Measurements from ENCODE around the gene CCR1.

DNA sequence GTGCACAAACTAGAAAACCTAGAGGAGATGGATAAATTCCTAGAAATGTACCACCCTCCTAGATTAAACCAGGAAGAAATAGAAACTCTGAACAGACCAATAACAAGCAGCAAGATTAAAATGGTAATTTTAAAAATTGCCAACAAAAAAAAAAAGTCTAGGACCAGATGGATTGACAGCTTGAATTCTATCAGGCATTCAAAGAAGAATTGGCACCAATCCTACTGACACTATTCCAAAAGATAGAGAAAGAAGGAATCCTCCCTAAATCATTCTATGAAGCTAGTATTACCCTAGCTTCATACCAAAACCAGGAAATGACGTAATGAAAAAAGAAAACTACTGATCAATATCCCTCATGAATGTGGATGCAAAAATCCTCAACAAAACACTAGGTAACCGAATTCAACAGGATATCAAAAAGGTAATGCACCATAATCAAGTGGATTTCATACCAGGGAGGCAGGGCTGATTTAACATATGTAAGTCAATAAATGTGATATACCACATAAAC, 10.1 kb upstream of the CCR1 start:
- TF ChIP-seq, protein P1, sequence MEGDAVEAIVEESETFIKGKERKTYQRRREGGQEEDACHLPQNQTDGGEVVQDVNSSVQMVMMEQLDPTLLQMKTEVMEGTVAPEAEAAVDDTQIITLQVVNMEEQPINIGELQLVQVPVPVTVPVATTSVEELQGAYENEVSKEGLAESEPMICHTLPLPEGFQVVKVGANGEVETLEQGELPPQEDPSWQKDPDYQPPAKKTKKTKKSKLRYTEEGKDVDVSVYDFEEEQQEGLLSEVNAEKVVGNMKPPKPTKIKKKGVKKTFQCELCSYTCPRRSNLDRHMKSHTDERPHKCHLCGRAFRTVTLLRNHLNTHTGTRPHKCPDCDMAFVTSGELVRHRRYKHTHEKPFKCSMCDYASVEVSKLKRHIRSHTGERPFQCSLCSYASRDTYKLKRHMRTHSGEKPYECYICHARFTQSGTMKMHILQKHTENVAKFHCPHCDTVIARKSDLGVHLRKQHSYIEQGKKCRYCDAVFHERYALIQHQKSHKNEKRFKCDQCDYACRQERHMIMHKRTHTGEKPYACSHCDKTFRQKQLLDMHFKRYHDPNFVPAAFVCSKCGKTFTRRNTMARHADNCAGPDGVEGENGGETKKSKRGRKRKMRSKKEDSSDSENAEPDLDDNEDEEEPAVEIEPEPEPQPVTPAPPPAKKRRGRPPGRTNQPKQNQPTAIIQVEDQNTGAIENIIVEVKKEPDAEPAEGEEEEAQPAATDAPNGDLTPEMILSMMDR (conservative IDR thresholded peaks at IDR 0.05; ENCODE audit: low read depth in 2 of 2): no peak
- TF ChIP-seq, protein P2, sequence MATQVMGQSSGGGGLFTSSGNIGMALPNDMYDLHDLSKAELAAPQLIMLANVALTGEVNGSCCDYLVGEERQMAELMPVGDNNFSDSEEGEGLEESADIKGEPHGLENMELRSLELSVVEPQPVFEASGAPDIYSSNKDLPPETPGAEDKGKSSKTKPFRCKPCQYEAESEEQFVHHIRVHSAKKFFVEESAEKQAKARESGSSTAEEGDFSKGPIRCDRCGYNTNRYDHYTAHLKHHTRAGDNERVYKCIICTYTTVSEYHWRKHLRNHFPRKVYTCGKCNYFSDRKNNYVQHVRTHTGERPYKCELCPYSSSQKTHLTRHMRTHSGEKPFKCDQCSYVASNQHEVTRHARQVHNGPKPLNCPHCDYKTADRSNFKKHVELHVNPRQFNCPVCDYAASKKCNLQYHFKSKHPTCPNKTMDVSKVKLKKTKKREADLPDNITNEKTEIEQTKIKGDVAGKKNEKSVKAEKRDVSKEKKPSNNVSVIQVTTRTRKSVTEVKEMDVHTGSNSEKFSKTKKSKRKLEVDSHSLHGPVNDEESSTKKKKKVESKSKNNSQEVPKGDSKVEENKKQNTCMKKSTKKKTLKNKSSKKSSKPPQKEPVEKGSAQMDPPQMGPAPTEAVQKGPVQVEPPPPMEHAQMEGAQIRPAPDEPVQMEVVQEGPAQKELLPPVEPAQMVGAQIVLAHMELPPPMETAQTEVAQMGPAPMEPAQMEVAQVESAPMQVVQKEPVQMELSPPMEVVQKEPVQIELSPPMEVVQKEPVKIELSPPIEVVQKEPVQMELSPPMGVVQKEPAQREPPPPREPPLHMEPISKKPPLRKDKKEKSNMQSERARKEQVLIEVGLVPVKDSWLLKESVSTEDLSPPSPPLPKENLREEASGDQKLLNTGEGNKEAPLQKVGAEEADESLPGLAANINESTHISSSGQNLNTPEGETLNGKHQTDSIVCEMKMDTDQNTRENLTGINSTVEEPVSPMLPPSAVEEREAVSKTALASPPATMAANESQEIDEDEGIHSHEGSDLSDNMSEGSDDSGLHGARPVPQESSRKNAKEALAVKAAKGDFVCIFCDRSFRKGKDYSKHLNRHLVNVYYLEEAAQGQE (IDR thresholded peaks at IDR 0.05; ENCODE audit: unreplicated experiment): no peak
- TF ChIP-seq JUNB (IDR thresholded peaks at IDR 0.05; ENCODE audit: unreplicated experiment): no peak
- no peak for TF ChIP-seq EZH2phosphoT487 (IDR thresholded peaks at IDR 0.05; ENCODE audit: unreplicated experiment)
- no peak for TF ChIP-seq CREB1 (CRISPR knock-in tag; IDR thresholded peaks at IDR 0.05; ENCODE audit: low read depth)
- no peak for TF ChIP-seq POLR2AphosphoS5 (IDR thresholded peaks at IDR 0.05; ENCODE audit: low read depth)
- no peak for TF ChIP-seq EZH2 (IDR thresholded peaks at IDR 0.05; ENCODE audit: low read depth, unreplicated experiment)
- TF ChIP-seq, protein P3, sequence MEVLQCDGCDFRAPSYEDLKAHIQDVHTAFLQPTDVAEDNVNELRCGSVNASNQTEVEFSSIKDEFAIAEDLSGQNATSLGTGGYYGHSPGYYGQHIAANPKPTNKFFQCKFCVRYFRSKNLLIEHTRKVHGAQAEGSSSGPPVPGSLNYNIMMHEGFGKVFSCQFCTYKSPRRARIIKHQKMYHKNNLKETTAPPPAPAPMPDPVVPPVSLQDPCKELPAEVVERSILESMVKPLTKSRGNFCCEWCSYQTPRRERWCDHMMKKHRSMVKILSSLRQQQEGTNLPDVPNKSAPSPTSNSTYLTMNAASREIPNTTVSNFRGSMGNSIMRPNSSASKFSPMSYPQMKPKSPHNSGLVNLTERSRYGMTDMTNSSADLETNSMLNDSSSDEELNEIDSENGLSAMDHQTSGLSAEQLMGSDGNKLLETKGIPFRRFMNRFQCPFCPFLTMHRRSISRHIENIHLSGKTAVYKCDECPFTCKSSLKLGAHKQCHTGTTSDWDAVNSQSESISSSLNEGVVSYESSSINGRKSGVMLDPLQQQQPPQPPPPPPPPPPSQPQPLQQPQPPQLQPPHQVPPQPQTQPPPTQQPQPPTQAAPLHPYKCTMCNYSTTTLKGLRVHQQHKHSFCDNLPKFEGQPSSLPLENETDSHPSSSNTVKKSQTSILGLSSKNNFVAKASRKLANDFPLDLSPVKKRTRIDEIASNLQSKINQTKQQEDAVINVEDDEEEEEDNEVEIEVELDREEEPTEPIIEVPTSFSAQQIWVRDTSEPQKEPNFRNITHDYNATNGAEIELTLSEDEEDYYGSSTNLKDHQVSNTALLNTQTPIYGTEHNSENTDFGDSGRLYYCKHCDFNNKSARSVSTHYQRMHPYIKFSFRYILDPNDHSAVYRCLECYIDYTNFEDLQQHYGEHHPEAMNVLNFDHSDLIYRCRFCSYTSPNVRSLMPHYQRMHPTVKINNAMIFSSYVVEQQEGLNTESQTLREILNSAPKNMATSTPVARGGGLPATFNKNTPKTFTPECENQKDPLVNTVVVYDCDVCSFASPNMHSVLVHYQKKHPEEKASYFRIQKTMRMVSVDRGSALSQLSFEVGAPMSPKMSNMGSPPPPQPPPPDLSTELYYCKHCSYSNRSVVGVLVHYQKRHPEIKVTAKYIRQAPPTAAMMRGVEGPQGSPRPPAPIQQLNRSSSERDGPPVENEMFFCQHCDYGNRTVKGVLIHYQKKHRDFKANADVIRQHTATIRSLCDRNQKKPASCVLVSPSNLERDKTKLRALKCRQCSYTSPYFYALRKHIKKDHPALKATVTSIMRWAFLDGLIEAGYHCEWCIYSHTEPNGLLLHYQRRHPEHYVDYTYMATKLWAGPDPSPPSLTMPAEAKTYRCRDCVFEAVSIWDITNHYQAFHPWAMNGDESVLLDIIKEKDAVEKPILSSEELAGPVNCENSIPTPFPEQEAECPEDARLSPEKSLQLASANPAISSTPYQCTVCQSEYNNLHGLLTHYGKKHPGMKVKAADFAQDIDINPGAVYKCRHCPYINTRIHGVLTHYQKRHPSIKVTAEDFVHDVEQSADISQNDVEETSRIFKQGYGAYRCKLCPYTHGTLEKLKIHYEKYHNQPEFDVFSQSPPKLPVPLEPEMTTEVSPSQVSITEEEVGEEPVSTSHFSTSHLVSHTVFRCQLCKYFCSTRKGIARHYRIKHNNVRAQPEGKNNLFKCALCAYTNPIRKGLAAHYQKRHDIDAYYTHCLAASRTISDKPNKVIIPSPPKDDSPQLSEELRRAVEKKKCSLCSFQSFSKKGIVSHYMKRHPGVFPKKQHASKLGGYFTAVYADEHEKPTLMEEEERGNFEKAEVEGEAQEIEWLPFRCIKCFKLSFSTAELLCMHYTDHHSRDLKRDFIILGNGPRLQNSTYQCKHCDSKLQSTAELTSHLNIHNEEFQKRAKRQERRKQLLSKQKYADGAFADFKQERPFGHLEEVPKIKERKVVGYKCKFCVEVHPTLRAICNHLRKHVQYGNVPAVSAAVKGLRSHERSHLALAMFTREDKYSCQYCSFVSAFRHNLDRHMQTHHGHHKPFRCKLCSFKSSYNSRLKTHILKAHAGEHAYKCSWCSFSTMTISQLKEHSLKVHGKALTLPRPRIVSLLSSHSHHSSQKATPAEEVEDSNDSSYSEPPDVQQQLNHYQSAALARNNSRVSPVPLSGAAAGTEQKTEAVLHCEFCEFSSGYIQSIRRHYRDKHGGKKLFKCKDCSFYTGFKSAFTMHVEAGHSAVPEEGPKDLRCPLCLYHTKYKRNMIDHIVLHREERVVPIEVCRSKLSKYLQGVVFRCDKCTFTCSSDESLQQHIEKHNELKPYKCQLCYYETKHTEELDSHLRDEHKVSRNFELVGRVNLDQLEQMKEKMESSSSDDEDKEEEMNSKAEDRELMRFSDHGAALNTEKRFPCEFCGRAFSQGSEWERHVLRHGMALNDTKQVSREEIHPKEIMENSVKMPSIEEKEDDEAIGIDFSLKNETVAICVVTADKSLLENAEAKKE (CRISPR knock-in tag; IDR thresholded peaks at IDR 0.05): no peak
- no peak for TF ChIP-seq ZNF114 (CRISPR knock-in tag; IDR thresholded peaks at IDR 0.05)
